ENCODE data around the gene ATXN1. TPM values are rescaled to one million over a fixed set of nuclear protein-coding genes. Genes with fewer than 3 reads are reported as not detected.

ATXN1 gene
- total RNA-seq, 1 experiment from 2014 or later: 5.6 TPM

- Histone ChIP-seq H3K14ac (ENCODE audit: insufficient read depth, low read length) (no peak overlapping the region), H2AK5ac (ENCODE audit: insufficient read length, low read length) (no peak overlapping the region), H3K23ac (ENCODE audit: insufficient read length, low read depth, low read length) (no peak overlapping the region), H4K5ac (ENCODE audit: insufficient read length, low read depth, low read length) (no peak overlapping the region), H3K4me2 (ENCODE audit: insufficient read depth, insufficient read length, low read length) (no peak overlapping the region), H2BK5ac (ENCODE audit: insufficient read length, low read length) (no peak overlapping the region), H2BK120ac (ENCODE audit: low read depth, low read length, poor library complexity, severe bottlenecking) (no peak overlapping the region), H3K27ac (ENCODE audit: insufficient read length, low read depth, low read length) (no peak overlapping the region), H3K27me3 (ENCODE audit: insufficient read depth, low read length) (no peaks in the 10 kb centered on the region), H4K20me1 (ENCODE audit: control insufficient read depth, insufficient read depth, insufficient read length) (no peaks in the 10 kb centered on the region), H3K18ac (ENCODE audit: insufficient read length, low read depth, low read length) (no peak overlapping the region), H3K4ac (ENCODE audit: low read depth, low read length) (no peak overlapping the region), H3K23me2 (ENCODE audit: insufficient read length, low read depth, low read length, poor library complexity, severe bottlenecking) (no peaks in the 10 kb centered on the region), H2AFZ (ENCODE audit: low read length) (no peak overlapping the region), H2BK15ac (ENCODE audit: low read depth, low read length) (no peak overlapping the region), H4K91ac (ENCODE audit: insufficient read length, low read depth, low read length) (no peak overlapping the region), H3K79me2 (ENCODE audit: insufficient read depth, low read length) (no peaks in the 10 kb centered on the region), H4K8ac (replicated peaks; ENCODE audit: insufficient read length, low read depth, low read length) (no peak overlapping the region), H3K9me3 (ENCODE audit: control insufficient read depth, low read depth, low read length) (no peaks in the 10 kb centered on the region), H2BK20ac (ENCODE audit: low read depth, low read length, poor library complexity, severe bottlenecking) (no peak overlapping the region), H3K79me1 (ENCODE audit: insufficient read depth, low read depth, low read length, poor library complexity, severe bottlenecking) (no peaks in the 10 kb centered on the region), H3K56ac (ENCODE audit: insufficient read length, low read depth, low read length) (no peak overlapping the region), H3K9ac (ENCODE audit: extremely low read depth, insufficient read length, low read length) (no peak overlapping the region), H2BK12ac (ENCODE audit: insufficient read length, low read depth, low read length) (no peak overlapping the region), H3T11ph (ENCODE audit: low read length) (no peak overlapping the region), H3K4me1 (ENCODE audit: insufficient read depth, low read length) (peaks cover 5% of the 10 kb centered on the region; the same call in 1 of the 2 replicates)
- H3K9me3 Mint-ChIP-seq: no peaks in the 10 kb centered on the region
- no peak overlapping the region for H3K4me3 Mint-ChIP-seq
- no peak overlapping the region for H3K27ac Mint-ChIP-seq
- H3K4me1 Mint-ChIP-seq: peaks cover 8 to 10% of the 10 kb centered on the region in 2 experiments
- no CpG with 5 or more reads among the region's 6 CpGs for WGBS (ENCODE audit: extremely low coverage, insufficient read length, low lambda C conversion rate)
- no peak for TF ChIP-seq CTCF (conservative IDR thresholded peaks at IDR 0.05)
- H3K36me3 Mint-ChIP-seq (ENCODE audit: insufficient read depth in 1 of 3, low read depth in 3 of 3): no peaks in the 10 kb centered on the region
- H3K27me3 Mint-ChIP-seq (ENCODE audit: low read depth): no peaks in the 10 kb centered on the region
- no peak for DNase-seq
These were observed 345.6 kb downstream of the ATXN1 start for GRCh38 chr6:16415677-16416076.
